HPDE6-E6E7 (cell line): Measurements from ENCODE around the gene MYH8.

Experiments used
- DNase-seq: peaks from one replicate; pipeline ENCODE4 v3.0.0; 2011; ENCODE audit warnings: missing footprints; ENCODE audit errors: extremely low spot score

MYH8 gene

DNA sequence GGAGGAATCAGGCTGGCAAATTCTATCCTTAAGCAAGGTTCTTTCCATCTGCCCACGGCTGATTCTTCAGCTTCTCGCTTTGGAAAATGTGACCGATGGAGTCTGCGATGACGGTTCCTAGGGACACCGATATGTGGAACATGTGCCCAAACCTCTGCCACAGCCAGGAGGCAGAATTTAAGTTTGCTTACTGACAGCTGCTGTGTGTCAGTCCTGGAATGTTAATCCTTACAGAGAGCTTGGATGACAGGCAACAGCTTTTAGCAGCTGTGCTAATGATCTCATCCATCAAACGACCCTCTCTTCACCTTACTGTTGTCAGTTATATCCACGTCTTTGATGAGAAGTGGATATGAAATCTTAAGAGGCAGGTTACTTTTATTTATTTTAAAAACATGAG is 37.6 kb downstream of the MYH8 start:
- DNase-seq, result no peak

DNA sequence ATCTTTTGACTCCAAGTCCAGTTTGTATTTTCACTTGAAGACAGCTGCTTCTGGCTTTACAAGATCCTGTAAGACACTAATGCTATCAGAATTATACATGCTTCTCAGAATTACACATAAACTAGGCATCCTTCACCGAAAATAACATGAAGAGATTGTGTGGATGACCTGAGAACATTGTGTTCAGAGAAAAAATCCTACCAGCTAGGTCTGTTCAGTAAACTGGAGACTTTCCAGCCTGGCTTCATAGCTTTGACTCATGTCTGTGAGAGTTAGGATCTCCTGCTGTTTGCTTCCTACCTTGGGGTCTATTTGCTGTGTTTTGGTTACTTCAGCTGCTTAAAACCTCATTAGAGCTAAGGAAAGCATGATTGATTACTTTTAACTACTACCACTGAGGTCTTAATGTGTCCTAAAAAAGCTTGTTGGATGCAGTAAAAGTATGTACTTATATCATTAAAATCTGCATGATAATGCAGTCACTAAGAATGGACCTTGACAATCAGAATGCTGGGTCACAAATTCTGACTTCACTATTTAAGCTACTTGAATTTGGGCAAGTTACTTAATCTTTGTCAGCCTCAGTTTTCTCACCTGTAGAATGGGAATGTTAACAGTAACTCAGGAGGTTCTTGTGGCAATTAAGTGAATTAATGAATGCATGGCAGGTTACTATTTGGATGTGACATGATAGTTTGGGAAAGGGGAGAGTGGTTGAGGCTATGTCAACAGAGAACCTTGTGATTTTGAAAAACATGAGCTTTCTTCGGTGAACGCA is 40.9 kb downstream of the MYH8 start:
- no peak for DNase-seq

DNA sequence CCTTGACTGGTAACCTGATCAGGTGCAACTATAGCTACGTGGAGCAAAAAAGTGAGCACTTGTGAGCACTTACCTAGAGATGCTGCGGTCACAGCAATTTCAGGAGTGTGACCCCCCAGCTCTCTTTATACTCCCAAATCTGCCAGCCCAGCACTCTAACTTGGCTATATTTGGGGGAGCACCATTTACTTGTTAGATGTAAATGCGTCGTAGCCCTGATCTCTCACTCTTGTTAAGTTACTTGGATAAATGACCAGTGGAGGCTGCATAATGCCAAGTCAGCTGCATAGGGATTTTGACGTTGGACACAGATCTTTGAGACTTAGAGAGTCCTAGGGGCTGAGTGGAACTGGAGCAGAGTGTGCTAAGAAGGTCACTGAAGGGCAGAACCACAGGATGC is 48.8 kb downstream of the MYH8 start, which contains the start of gene MYH13:
Gene MYH13 (minus strand): TSS at position 101 of the 400 bp plus-strand sequence. CDS start 8,476 bp downstream, outside the sequence.
- DNase-seq, result no peak

DNA sequence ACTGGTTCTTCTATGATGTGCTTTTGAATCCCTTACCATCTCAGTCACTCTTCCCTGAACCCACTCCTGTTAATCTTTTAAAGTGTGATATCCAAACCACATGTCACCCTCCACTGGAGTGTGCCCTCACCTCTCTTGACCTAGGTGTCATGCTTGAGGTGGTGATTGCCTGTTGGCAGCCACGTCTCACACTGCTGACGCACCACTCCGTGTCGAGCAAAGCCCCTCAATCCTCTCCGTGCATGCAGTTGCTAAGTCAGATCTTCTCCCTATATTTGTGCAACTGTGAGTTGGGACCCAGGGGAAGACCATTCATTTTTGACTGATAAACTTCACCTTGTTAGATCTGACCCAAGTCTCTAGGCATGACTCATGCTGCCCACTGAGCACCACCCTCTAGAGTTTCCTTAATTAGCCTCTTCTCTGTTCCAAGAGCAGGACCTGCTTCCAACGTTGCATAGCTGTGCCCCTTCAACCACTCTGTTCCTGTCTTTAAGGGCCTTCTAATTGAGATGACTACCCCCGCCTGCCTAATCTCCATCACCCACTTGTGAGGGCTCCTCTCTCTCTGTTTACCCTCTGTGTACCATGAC is 51.6 kb downstream of the MYH8 start:
- no peak for DNase-seq

GRCh38 chr17:10369239-10369638 is 52.5 kb downstream of the MYH8 start:
- DNase-seq, result no peak

- no peak for DNase-seq
Observed at GRCh38 chr17:10368561-10368960, 53.2 kb downstream of the MYH8 start.

DNA sequence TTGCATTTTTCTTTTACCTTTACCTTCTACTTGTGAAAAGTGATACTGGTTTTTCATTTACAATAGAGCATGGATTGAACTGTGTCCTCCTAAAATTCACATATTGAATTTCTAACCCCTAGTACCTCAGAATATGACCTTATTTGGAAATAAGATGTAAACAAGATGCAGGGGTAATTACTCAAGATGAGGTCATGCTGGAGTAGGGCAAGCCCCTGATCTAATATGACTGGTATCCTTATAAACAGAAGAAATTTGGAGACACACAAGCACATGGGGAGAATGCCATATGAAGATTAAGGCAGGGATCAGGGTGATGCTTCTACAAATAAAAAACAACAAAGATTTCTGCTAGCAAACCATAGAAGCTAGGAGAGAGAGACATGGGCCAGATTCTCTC is 61.2 kb downstream of the MYH8 start:
- DNase-seq, result no peak

- DNase-seq, result no peak
Observed at GRCh38 chr17:10357768-10358167, 64.0 kb downstream of the MYH8 start.

DNA sequence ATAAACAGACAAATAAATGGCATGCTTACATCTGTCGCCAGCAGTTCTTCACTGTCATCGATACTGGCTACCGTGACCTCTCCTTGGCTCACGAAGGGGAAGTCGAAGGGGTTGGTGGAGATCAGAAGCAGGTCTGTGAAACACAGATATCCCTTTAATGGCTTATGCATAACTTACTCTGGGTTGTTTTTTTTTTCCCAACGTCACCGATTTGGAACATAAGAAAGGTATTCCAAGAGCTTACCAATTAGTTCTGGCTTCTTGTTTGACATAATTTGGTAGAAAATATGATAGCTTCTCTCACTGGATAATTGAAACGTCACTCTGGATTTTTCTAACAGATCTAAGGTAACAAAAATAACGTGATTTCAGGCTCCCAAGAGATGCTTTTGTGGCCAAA is 67.1 kb downstream of the MYH8 start:
- DNase-seq, result no peak

GRCh38 chr17:10352893-10353292 is 68.9 kb downstream of the MYH8 start:
- DNase-seq, result no peak

DNA sequence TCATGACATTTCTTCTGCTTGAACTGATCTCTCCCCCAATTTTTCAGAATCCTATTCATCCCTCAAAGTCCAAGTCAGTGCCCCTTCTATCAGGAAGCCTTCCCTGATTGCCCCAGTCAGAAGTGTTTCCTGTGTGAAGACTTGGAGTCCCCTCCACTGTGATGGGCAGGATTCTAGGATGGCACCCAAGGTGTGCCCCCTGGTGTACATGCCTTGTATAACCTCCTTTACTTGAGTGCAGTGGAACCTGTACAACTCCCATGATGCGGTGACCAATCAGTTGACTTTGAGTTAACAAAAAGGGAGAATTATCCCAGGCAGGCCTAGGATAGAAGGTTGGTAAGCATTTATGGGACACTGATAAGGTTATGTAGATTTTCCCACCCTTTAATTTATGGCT is 72.3 kb downstream of the MYH8 start:
- no peak for DNase-seq

- DNase-seq, result no peak
Observed at GRCh38 chr17:10344816-10345215, 76.9 kb downstream of the MYH8 start.
